ENCODE data around the gene MAP1S.

The MAP1S gene

DNA sequence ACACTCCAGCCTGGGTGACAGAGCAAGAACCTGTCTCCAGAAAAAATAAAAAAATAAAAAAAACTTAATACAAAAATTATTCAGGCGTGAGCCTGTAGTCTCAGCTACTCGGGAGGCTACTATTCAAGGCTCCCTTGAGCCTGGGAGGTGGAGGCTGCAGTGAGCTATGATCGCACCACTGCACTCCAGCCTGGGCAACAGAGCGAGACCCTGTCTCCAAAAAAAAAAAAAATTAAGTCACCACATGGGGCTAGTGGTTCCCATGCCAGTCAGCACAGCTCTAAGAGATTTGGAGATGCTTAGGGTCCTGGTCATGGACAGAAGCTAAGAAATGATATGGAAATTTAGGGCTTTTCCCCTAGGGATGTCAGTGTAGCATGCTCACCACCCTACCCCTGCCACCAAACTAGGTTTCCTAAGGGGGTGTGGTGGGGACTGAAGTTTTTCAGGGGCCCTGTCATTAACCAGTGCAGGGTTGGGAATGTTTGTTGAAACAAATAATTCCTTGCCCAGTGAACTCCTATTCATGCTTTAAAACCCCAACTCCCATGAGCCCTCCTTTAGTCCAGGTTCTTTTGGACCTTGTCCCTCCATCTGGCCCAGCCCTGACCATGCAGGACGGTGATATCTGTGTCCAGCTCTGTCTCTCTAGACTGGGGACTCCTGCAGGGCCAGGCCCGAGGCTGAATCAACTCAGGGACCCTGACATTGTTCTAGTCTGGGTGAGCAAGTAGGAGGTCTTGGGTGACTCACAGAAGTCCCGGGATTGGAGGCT, 33.8 kb downstream of the MAP1S start:
- no peak overlapping the region for H3K4me3 ChIP-seq (replicated peaks; ENCODE audit: low read depth, low read length)
- no peak for DNase-seq (ENCODE audit: extremely low read depth, low read depth)
- TF ChIP-seq CTCF (IDR thresholded peaks at IDR 0.05; ENCODE audit: low read depth, low read length, missing control alignments): no peak

GRCh38 chr19:17753976-17754375, 34.7 kb downstream of the MAP1S start:
- TF ChIP-seq CTCF (IDR thresholded peaks at IDR 0.05; ENCODE audit: low read depth, low read length, missing control alignments): no peak
- H3K4me3 ChIP-seq (replicated peaks; ENCODE audit: low read depth, low read length): no peak overlapping the region
- no peak for DNase-seq (ENCODE audit: extremely low read depth, low read depth)

DNA sequence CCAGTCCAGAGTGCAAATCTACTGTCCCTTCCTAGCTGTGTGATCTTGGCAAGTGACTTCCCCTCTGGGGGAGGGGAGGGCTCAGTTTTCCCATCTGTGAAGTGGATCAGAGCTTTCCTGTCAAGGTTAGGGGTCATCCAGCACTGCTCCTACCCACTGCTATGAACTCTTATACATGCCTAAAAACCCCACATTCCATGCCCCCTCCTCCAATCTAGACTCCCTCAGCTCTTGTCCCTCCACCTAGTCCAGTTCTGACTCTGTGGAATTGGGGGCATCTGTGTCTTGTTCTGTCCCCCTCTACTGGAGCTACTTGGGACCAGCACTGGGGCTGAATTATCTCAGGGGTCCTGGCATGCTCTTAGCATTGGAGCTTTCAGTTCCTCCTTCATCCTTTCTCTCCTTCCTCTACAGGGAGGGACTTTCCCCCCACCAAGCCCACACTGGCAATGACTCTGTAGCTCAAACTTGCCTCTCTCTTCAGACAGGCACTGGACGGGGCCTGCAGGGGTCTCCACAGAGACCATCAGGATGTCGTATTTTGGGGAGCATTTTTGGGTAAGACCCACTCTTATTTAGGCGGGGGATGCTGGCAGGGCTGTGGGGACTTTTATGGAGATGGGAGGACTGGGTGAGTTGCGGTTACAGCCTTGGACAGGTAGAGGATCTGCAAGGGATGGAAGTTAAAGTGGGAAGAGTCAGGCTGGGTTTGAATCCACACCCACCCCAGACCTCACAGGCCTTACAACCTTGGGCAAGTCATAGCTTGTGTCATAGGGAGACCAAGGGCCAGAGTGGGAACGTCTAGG, 35.6 kb downstream of the MAP1S start:
- DNase-seq (ENCODE audit: extremely low read depth, low read depth): no peak
- no peak overlapping the region for H3K4me3 ChIP-seq (replicated peaks; ENCODE audit: low read depth, low read length)
- TF ChIP-seq CTCF (IDR thresholded peaks at IDR 0.05; ENCODE audit: low read depth, low read length, missing control alignments): no peak

DNA sequence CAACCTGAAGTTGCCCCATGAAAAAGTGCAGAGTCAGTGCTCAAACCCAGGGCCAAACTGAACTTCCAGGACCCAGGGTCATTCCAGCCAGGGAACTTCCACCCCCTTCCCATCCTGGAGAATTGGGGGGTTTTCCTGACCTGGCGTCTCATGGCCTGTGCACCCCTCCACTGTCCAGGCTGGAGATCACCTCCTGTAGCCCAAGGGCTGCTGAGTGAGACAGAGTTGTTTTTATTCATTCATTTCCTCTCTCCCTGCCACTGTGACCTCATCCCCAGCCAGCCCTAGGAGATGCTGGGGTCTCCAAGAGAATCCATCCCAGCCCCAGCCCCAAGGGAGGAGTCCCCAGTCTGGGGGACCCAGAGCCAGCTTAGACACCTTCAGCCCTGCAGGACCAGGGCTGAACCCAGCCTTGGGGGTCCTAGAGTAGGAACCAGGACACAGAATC, 36.2 kb downstream of the MAP1S start:
- H3K4me3 ChIP-seq (replicated peaks; ENCODE audit: low read depth, low read length): no peak overlapping the region
- no peak for DNase-seq (ENCODE audit: extremely low read depth, low read depth)
- TF ChIP-seq CTCF (IDR thresholded peaks at IDR 0.05; ENCODE audit: low read depth, low read length, missing control alignments): no peak

DNA sequence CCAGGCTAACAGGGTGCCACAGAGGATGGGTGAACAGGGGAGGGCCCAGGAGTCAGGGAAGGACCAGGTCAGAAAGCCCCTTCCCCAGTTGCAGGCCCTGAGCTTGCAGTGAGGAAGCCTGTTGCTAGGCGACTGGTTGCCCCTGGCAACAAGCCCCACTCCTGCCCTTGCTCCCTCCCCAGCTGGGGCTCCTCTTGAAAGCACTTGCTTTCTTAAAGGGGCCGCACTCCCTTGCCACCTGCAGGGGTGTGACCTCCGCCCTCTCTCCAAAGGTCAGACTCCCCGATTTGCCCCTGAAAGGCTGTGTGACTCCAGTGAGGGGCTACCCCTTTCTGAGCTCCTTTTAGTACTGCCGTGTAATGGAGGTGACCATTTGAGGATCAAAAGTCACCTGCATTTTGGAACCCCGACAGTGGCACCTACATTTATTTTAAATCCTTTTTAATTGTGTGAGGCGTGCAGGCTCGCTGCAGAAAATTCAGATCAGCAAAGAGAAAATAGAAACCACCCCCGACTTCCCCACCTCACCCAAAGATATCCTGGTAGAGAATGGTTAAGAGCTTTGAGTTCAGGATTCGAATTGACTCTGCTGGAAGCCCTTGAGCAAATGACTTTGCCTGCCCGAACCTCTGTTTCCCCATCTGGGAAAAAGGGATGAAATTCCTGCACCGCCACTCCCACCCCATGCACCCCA, 36.8 kb downstream of the MAP1S start:
- no peak overlapping the region for H3K4me3 ChIP-seq (replicated peaks; ENCODE audit: low read depth, low read length)
- DNase-seq (ENCODE audit: extremely low read depth, low read depth): no peak
- no peak for TF ChIP-seq CTCF (IDR thresholded peaks at IDR 0.05; ENCODE audit: low read depth, low read length, missing control alignments)

DNA sequence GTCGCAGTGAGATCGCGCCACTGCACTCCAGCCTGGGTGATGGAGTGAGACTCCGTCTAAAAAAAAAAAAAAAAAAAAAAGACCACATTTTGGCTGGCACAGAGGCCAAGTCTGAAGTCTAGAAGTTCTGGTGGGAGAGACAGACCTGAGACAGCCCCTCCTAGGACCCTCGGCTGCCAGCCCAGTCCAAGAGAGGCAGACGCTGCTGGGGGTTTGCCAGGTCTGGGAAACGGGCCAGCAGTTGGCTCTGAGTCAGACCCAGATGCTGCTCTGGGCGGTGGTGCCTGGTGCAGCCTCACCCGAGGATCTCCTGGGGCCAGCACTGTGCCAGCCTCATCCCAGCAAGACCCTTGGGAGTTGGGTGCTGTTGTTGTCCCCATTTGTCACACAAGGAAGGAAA, 37.8 kb downstream of the MAP1S start:
- TF ChIP-seq CTCF (IDR thresholded peaks at IDR 0.05; ENCODE audit: low read depth, low read length, missing control alignments): no peak
- no peak overlapping the region for H3K4me3 ChIP-seq (replicated peaks; ENCODE audit: low read depth, low read length)
- no peak for DNase-seq (ENCODE audit: extremely low read depth, low read depth)

All from HFF-Myc (cell line).